ENCODE measurements around the gene PGP.

The PGP gene

DNA sequence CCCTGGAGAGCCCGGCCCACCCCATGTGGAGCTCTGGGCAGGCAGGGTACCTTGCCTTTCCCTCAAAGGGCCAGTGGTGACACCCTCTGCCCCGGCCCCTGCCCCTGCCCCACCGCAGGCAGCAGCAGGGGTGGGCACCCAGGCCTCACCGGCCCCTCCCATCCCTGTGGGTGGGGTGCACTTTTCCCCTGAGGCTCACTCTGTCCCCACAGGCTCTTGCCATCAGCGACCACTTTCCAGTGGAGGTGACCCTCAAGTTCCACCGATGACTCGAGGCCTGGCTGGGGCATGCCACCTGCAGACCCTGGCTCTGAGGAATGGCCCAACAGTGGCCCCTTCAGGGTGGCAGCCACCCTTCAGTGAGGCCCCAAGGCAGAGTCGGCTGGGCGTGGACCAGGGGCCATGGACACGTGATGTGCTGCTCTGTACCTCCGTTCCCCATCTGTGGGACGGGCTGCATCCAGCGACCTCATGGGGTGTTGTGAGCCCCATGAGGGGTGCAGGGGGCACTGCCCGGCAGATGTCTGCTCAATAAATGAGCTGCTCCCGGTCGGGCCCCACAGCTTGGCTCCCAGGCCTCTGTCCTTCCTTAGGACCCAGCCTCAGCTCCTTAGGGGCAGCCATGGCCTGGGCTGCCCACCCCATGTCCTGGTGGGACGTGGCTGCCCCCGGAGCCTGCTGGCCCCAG is 23.7 kb upstream of the PGP start:
- DNase-seq: no peak
- Histone ChIP-seq H3K27me3 (peaks cover 0 to 19% of the 10 kb centered on the region in 2 donors), H3K27ac (no peak overlapping the region), H3K4me3 (no peak overlapping the region), H3K9me3 (no peaks in the 10 kb centered on the region), H3K36me3 (peaks cover 34 to 69% (median 35%) of the 10 kb centered on the region in 3 donors), H3K4me1 (peaks cover 7 to 21% (median 21%) of the 10 kb centered on the region in 4 donors)
- intact Hi-C loops (cut with DNase I; ENCODE audit: low total_unique reads): no loop called here
- TF ChIP-seq, protein P1, sequence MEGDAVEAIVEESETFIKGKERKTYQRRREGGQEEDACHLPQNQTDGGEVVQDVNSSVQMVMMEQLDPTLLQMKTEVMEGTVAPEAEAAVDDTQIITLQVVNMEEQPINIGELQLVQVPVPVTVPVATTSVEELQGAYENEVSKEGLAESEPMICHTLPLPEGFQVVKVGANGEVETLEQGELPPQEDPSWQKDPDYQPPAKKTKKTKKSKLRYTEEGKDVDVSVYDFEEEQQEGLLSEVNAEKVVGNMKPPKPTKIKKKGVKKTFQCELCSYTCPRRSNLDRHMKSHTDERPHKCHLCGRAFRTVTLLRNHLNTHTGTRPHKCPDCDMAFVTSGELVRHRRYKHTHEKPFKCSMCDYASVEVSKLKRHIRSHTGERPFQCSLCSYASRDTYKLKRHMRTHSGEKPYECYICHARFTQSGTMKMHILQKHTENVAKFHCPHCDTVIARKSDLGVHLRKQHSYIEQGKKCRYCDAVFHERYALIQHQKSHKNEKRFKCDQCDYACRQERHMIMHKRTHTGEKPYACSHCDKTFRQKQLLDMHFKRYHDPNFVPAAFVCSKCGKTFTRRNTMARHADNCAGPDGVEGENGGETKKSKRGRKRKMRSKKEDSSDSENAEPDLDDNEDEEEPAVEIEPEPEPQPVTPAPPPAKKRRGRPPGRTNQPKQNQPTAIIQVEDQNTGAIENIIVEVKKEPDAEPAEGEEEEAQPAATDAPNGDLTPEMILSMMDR (IDR thresholded peaks at IDR 0.05): no peak

DNA sequence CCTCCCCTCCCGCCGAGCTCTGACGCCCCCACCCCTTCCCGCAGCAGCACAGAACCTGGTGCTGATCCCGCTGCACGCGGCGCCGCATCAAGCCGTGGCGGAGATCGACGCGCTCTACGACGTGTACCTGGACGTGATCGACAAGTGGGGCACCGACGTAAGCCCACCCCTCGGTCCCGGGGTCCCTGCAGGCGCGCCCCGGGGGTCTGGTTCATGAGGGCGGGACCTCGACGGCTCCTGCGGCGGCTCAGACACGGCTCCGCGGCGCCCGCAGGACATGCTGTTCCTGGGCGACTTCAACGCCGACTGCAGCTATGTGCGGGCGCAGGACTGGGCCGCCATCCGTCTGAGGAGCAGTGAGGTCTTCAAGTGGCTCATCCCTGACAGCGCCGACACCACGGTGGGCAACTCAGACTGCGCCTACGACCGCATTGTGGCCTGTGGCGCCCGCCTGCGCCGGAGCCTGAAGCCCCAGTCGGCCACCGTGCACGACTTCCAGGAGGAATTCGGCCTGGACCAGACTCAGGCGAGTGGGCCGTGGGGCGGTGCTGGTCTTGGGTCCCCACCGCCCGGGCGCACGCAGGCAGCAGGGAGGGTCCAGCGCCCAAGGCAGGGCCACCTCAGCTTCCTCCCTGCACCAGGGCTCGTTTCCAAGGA is 23.0 kb upstream of the PGP start:
- TF ChIP-seq, protein P1 (IDR thresholded peaks at IDR 0.05): no peak
- Histone ChIP-seq H3K36me3 (peaks cover 34 to 69% (median 35%) of the 10 kb centered on the region in 3 donors), H3K27ac (no peak overlapping the region), H3K27me3 (peaks cover 0 to 19% of the 10 kb centered on the region in 2 donors), H3K9me3 (no peaks in the 10 kb centered on the region), H3K4me3 (no peak overlapping the region), H3K4me1 (peaks cover 7 to 21% (median 21%) of the 10 kb centered on the region in 4 donors)
- intact Hi-C loops (cut with DNase I; ENCODE audit: low total_unique reads): no loop called here
- DNase-seq: no peak

DNA sequence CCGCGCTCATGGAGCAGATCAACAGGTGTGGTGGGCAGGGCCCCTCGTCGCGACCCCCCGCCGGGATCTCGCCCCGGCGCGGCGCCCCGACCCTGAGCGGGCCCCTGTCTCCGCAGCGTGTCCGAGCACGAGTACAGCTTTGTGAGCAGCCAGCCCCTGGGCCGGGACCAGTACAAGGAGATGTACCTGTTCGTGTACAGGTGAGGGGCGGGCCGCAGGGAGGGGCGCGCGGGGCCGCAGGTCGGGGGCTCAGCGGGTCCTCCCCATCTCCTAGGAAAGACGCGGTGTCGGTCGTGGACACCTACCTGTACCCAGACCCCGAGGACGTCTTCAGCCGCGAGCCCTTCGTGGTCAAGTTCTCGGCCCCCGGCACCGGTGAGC is 22.5 kb upstream of the PGP start:
- peak overlapping the region in 1 of 2 donors; percentile 25 for H3K4me3 ChIP-seq
- H3K9me3 ChIP-seq: no peaks in the 10 kb centered on the region
- TF ChIP-seq, protein P1 (IDR thresholded peaks at IDR 0.05): no peak
- no peak overlapping the region for H3K27ac ChIP-seq
- H3K36me3 ChIP-seq: peaks cover 34 to 69% (median 38%) of the 10 kb centered on the region in 3 donors
- H3K4me1 ChIP-seq: peaks cover 7 to 21% (median 21%) of the 10 kb centered on the region in 4 donors
- DNase-seq: no peak
- intact Hi-C loops (cut with DNase I; ENCODE audit: low total_unique reads): no loop called here
- H3K27me3 ChIP-seq: peaks cover 0 to 19% of the 10 kb centered on the region in 2 donors

DNA sequence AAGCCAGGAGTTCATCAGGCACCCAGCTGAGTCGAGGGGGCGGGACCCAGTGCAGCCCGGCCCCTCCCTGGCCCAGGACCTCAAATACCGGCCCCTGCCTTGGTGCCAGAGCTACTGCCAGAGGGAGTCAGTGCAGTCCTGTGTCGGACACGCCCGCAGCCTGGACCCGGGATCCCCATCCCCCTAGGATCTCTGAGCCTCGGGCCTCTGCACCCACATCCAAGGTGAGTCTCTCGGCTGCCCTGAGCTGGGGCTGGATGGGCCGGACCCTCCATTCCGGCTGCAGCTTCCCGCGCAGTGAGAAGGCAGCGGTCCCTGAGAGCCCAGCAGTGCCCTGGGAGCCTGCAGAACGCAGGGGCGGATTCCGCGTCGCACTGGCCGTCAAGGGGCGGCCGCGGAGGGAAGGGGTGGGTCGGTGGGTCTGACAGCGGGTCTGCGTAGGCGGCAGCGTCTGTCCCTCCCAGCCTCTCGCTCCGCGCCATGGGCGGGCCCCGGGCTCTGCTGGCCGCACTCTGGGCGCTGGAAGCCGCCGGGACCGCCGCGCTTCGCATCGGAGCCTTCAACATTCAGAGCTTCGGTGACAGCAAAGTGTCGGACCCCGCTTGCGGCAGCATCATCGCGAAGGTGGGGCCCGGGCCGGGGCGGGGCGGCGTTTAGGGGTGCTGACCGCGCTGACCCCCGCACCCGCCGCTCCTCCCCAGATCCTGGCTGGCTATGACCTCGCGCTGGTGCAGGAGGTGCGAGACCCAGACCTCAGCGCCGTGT is 21.9 kb upstream of the PGP start, which contains the start of gene DNASE1L2:
Gene DNASE1L2 (plus strand): TSS at position 108 of the 765 bp plus-strand sequence. CDS start 373 bp downstream, at position 481.
- H3K4me3 ChIP-seq: peak within 1 kb of the TSS in 1 of 2 donors; percentile 25
- TF ChIP-seq, protein P1 (IDR thresholded peaks at IDR 0.05): no peak
- H3K27me3 ChIP-seq: peaks cover 0 to 19% of the 10 kb centered on the region in 2 donors
- H3K36me3 ChIP-seq: peaks cover 40 to 69% (median 43%) of the 10 kb centered on the region in 3 donors
- intact Hi-C loops (cut with DNase I; ENCODE audit: low total_unique reads): no loop called here
- H3K4me1 ChIP-seq: peaks cover 7 to 21% (median 21%) of the 10 kb centered on the region in 4 donors
- no peak within 1 kb of the TSS for H3K27ac ChIP-seq
- DNase-seq: no peak
- H3K9me3 ChIP-seq: no peaks in the 10 kb centered on the region

DNA sequence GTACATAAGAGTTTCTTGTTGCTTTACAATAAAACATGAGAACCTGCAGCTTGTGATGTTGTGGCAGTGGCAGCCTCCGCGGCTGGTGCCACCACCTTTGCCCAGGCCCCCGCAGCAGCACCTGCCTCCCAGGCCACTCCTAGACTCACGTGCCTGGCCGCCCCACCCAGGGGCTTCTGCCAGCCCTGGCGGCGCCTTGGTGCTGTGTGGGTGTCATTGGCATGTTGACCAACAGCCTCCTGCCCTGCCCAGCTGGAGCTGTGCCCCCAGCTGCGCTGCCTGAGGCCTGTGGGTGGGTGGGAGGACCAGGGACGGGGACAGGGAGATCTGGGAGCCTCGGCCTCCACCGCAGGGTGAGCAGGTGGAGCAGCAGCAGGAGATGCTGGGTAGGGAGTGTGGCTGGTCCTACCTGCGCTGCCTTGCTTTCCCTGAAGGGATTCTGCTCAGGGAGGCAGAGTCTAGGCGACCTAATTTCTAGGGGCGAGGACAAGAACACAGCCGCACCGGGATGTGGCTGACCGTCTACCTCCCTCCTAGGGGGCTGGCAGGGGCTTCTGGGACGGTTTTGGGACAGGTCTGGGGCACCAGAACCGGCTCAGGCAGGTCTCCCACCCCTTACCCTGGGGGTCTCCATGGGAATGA is 21.2 kb upstream of the PGP start:
- peaks cover 7 to 21% (median 21%) of the 10 kb centered on the region in 4 donors for H3K4me1 ChIP-seq
- peaks cover 0 to 19% of the 10 kb centered on the region in 2 donors for H3K27me3 ChIP-seq
- peaks cover 45 to 69% (median 50%) of the 10 kb centered on the region in 3 donors for H3K36me3 ChIP-seq
- intact Hi-C loops (cut with DNase I; ENCODE audit: low total_unique reads): no loop called here
- DNase-seq: no peak
- no peaks in the 10 kb centered on the region for H3K9me3 ChIP-seq
- TF ChIP-seq, protein P1 (IDR thresholded peaks at IDR 0.05): no peak
- no peak overlapping the region for H3K4me3 ChIP-seq
- no peak overlapping the region for H3K27ac ChIP-seq
